Measurements from ENCODE around the gene VPS41. TPM values are rescaled to one million over a fixed set of nuclear protein-coding genes. Genes with fewer than 3 reads are reported as not detected.
"Not testable (repeated sequence)": the region's sequence is repeated elsewhere in the genome, so short reads cannot be mapped to it uniquely, and the experiment has no call there.

Gene VPS41
- polyA plus RNA-seq, 3 donors: 12.7 to 62.2 (median 56.7) TPM

GRCh38 chr7:38951213-38951612 lies 42.2 kb upstream of the VPS41 start:
- H3K4me2 ChIP-seq (replicated peaks; ENCODE audit: extremely low read depth, low read length, poor library complexity, severe bottlenecking): no peak overlapping the region
- H3K36me3 Mint-ChIP-seq: no peaks in the 10 kb centered on the region
- no peak overlapping the region for H3K27ac ChIP-seq (ENCODE audit: low read depth in 1 of 2, low read length in 2 of 2)
- no peaks in the 10 kb centered on the region for H3K36me3 ChIP-seq (replicated peaks in 1 of 2; ENCODE audit: control insufficient read depth in 1 of 2, insufficient read depth in 2 of 2, low read length in 2 of 2)
- H3K4me3 ChIP-seq (replicated peaks in 1 of 3; ENCODE audit: low read depth in 2 of 3, low read length in 3 of 3): no peak overlapping the region
- no peak for DNase-seq
- no peak overlapping the region for H3K4me3 Mint-ChIP-seq
- peaks cover 0 to 2% (median 1%) of the 10 kb centered on the region in 3 donors for H3K27me3 Mint-ChIP-seq (ENCODE audit: low read depth in 3 of 3)
- H3K9me3 ChIP-seq (replicated peaks in 1 of 2; ENCODE audit: control insufficient read depth in 1 of 2, insufficient read depth in 1 of 2, low read length in 2 of 2): no peaks in the 10 kb centered on the region
- no peaks in the 10 kb centered on the region for H3K27me3 ChIP-seq (ENCODE audit: control insufficient read depth in 2 of 2, insufficient read depth in 2 of 2, low read length in 2 of 2)
- TF ChIP-seq CTCF (IDR thresholded peaks at IDR 0.05): no peak
- H3K27ac Mint-ChIP-seq: no peak overlapping the region
- peaks cover 0 to 2% (median 0%) of the 10 kb centered on the region in 7 donors for H3K9me3 Mint-ChIP-seq
- H3K4me1 Mint-ChIP-seq: peaks cover 8% of the 10 kb centered on the region
- H2AFZ ChIP-seq (ENCODE audit: insufficient read depth, low read depth, low read length, poor library complexity, severe bottlenecking): no peak overlapping the region
- 96% methylated on average over 3 of the region's 6 CpGs for WGBS (ENCODE audit: insufficient coverage)
- no peaks in the 10 kb centered on the region for H4K20me1 ChIP-seq (ENCODE audit: insufficient read depth, low read length)
- H3K4me1 ChIP-seq (ENCODE audit: control insufficient read depth in 1 of 2, insufficient read depth in 2 of 2, low read length in 2 of 2): no peaks in the 10 kb centered on the region
- no peaks in the 10 kb centered on the region for H3K79me2 ChIP-seq (ENCODE audit: insufficient read depth, low read length)
- H3K9ac ChIP-seq (ENCODE audit: insufficient read depth, low read length, poor library complexity, severe bottlenecking): no peak overlapping the region
- intact Hi-C loops (cut with micrococcal nuclease): no loop called here

GRCh38 chr7:38950309-38950708 lies 41.3 kb upstream of the VPS41 start:
- H3K4me3 Mint-ChIP-seq: no peak overlapping the region

GRCh38 chr7:38947541-38947940 lies 38.5 kb upstream of the VPS41 start:
- H4K20me1 ChIP-seq (ENCODE audit: insufficient read depth, low read length); H3K4me1 Mint-ChIP-seq; H3K9ac ChIP-seq (ENCODE audit: insufficient read depth, low read length, poor library complexity, severe bottlenecking); H3K4me3 Mint-ChIP-seq; H3K9me3 Mint-ChIP-seq; H3K36me3 ChIP-seq (replicated peaks in 1 of 2; ENCODE audit: control insufficient read depth in 1 of 2, insufficient read depth in 2 of 2, low read length in 2 of 2); H3K36me3 Mint-ChIP-seq; H3K9me3 ChIP-seq (replicated peaks in 1 of 2; ENCODE audit: control insufficient read depth in 1 of 2, insufficient read depth in 1 of 2, low read length in 2 of 2); intact Hi-C loops (cut with micrococcal nuclease); H3K27me3 Mint-ChIP-seq (ENCODE audit: low read depth in 3 of 3); H3K4me2 ChIP-seq (replicated peaks; ENCODE audit: extremely low read depth, low read length, poor library complexity, severe bottlenecking); H3K27ac ChIP-seq (ENCODE audit: low read depth in 1 of 2, low read length in 2 of 2); H3K4me1 ChIP-seq (ENCODE audit: control insufficient read depth in 1 of 2, insufficient read depth in 2 of 2, low read length in 2 of 2); H3K27ac Mint-ChIP-seq; H3K4me3 ChIP-seq (replicated peaks in 1 of 3; ENCODE audit: low read depth in 2 of 3, low read length in 3 of 3); H3K27me3 ChIP-seq (ENCODE audit: control insufficient read depth in 2 of 2, insufficient read depth in 2 of 2, low read length in 2 of 2); DNase-seq; H3K79me2 ChIP-seq (ENCODE audit: insufficient read depth, low read length); H2AFZ ChIP-seq (ENCODE audit: insufficient read depth, low read depth, low read length, poor library complexity, severe bottlenecking): not testable (repeated sequence)
- no CpG with 5 or more reads among the region's 4 CpGs for WGBS (ENCODE audit: insufficient coverage)

More at GRCh38 chr7:38950309-38950708, 41.3 kb upstream of the VPS41 start:
- Histone ChIP-seq H3K79me2 (ENCODE audit: insufficient read depth, low read length) (no peaks in the 10 kb centered on the region), H4K20me1 (ENCODE audit: insufficient read depth, low read length) (no peaks in the 10 kb centered on the region), H3K4me3 (replicated peaks in 1 of 3; ENCODE audit: low read depth in 2 of 3, low read length in 3 of 3) (no peak overlapping the region), H3K27me3 (ENCODE audit: control insufficient read depth in 2 of 2, insufficient read depth in 2 of 2, low read length in 2 of 2) (no peaks in the 10 kb centered on the region), H2AFZ (ENCODE audit: insufficient read depth, low read depth, low read length, poor library complexity, severe bottlenecking) (no peak overlapping the region), H3K27ac (ENCODE audit: low read depth in 1 of 2, low read length in 2 of 2) (no peak overlapping the region), H3K9me3 (replicated peaks in 1 of 2; ENCODE audit: control insufficient read depth in 1 of 2, insufficient read depth in 1 of 2, low read length in 2 of 2) (no peaks in the 10 kb centered on the region), H3K36me3 (replicated peaks in 1 of 2; ENCODE audit: control insufficient read depth in 1 of 2, insufficient read depth in 2 of 2, low read length in 2 of 2) (no peaks in the 10 kb centered on the region), H3K4me1 (ENCODE audit: control insufficient read depth in 1 of 2, insufficient read depth in 2 of 2, low read length in 2 of 2) (no peaks in the 10 kb centered on the region), H3K9ac (ENCODE audit: insufficient read depth, low read length, poor library complexity, severe bottlenecking) (no peak overlapping the region), H3K4me2 (replicated peaks; ENCODE audit: extremely low read depth, low read length, poor library complexity, severe bottlenecking) (no peak overlapping the region)
- Mint-ChIP-seq H3K36me3 (no peaks in the 10 kb centered on the region), H3K27me3 (ENCODE audit: low read depth in 3 of 3) (peaks cover 0 to 2% (median 0%) of the 10 kb centered on the region in 3 donors), H3K9me3 (peaks cover 0 to 2% (median 0%) of the 10 kb centered on the region in 7 donors), H3K4me1 (peaks cover 8% of the 10 kb centered on the region), H3K27ac (no peak overlapping the region)
- intact Hi-C loops (cut with micrococcal nuclease): no loop called here
- TF ChIP-seq CTCF (IDR thresholded peaks at IDR 0.05): no peak
- no peak for DNase-seq
- no CpG with 5 or more reads among the region's 1 CpG for WGBS (ENCODE audit: insufficient coverage)

All from CD14-positive monocyte (primary cell).